IPS-18c (cell line): ENCODE data around the gene C16orf96.

ENCODE experiments used
- H3K4me3 ChIP-seq: 2 replicates; pipeline ENCODE4 v1.7.0; 2013; ENCODE audit warnings: low read depth, mild to moderate bottlenecking, low read length, moderate library complexity; ENCODE audit not compliant: insufficient read depth
- H3K9me3 ChIP-seq: one replicate; pipeline ENCODE4 v1.6.1; 2013; ENCODE audit warnings: mild to moderate bottlenecking, low read length, moderate library complexity; ENCODE audit not compliant: control insufficient read depth, insufficient read depth

The C16orf96 gene

DNA sequence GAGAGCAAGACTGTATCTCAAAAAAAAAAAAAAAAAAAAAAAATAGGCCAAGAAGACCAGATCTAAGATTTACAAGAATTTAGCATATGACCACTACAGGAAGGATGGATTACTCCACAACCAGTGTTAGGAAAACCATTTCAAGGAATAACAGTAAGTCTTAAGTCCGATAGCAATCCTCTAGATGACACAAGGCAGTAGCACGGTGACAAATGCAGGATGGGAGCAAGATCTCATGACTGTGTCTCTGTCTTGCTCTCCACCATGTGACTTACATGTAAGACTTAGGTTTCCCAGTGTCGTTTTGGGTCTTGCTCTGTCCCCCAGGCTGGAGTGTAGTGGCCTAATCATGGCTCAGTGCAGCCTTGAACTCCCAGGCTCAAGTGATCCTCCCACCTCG lies 27.8 kb downstream of the C16orf96 start:
- H3K9me3 ChIP-seq = no peaks in the 10 kb centered on the region
- H3K4me3 ChIP-seq = no peak overlapping the region

GRCh38 chr16:4586291-4586690 lies 30.2 kb downstream of the C16orf96 start:
- no peak overlapping the region for H3K4me3 ChIP-seq
- H3K9me3 ChIP-seq = no peaks in the 10 kb centered on the region

GRCh38 chr16:4588386-4588785 lies 32.2 kb downstream of the C16orf96 start:
- no peaks in the 10 kb centered on the region for H3K9me3 ChIP-seq
- no peak overlapping the region for H3K4me3 ChIP-seq

- H3K4me3 ChIP-seq = 0 out of 2 replicates have a peak overlapping the region, but pooled peaks have one; percentile 15
- no peaks in the 10 kb centered on the region for H3K9me3 ChIP-seq
These were observed 32.8 kb downstream of the C16orf96 start for GRCh38 chr16:4588961-4589360.

- no peak overlapping the region for H3K4me3 ChIP-seq
- H3K9me3 ChIP-seq = no peaks in the 10 kb centered on the region
These were observed 35.1 kb downstream of the C16orf96 start for GRCh38 chr16:4591191-4591590.

DNA sequence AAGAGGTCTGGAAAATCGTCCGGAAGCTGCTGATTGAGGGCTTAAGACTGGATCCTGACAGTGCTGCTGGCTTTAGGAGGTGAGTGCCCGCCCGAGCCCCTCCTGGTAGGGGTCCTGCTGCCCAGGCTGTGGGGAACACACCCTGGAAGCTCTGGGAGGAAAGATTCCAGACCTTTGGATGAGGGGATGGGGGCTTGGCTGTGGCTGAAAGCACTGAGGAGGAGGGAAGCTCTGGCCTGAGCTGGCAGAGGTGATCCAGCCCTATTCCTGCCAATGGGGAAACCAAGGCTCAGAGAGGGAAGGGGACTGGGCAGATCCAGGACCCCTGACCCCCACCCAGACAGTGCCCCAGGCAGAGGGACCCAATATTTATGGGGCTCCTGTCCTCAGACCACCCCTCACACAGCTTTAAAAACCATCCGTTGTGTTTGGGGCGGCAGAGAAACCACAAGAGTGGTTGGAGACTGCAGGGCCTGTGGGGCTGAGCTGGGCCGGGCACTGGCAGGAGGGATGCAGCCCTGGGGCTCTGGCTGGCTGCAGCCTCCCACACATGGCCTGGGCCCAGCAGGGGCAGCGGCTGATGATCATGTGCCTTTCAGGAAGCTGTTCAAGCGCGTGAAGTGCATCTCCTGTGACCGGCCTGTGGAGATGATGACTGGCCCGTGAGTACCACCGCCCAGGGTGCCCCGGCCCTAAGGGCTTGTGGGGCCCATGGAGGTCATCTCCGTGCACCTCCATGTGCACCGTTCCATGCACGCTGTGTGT lies 35.7 kb downstream of the C16orf96 start:
- Histone ChIP-seq H3K9me3 (no peaks in the 10 kb centered on the region), H3K4me3 (no peak overlapping the region)

DNA sequence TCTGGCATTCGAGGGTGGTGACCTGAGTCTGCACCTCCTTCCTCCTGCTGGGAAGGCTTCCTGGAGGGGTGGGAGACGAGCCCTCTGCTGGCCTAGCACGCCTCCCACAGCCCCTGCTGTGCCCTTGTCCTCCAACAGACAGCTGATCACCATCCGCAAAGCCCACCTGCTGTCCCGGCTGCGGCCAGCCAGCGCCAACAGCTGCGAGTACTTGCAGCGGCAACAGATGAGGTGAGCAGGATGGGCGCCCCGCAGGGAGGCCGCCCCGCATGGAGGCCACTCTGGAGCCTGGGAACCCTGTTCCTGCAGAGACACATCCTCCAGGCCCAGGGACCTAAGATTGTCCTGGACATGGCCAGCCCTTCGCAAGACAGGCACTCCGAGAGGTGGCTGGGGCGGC lies 36.9 kb downstream of the C16orf96 start:
- Histone ChIP-seq H3K4me3 (no peak overlapping the region), H3K9me3 (no peaks in the 10 kb centered on the region)

- Histone ChIP-seq H3K4me3 (no peak overlapping the region), H3K9me3 (no peaks in the 10 kb centered on the region)
These were observed 38.6 kb downstream of the C16orf96 start for GRCh38 chr16:4594433-4595410.

DNA sequence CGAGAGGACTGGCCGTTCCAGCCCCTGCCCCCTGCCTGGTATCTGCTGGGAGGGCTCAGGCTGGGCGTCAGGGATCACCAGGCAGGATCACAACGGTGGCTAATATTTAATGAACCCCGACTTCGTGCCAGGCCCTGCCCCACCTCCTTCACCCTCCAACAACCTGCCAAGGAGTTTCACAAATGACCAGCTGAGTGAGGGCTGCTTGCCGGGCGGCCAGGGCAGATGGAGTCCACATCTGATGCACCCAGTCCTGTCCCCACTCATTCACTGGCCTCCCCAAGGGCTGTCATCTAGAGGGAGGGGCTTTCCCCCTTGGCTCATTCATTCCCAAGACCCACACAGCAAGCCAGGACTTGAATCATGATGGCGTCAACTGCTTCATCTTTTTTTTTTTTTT lies 41.0 kb downstream of the C16orf96 start:
- H3K4me3 ChIP-seq = no peak overlapping the region

DNA sequence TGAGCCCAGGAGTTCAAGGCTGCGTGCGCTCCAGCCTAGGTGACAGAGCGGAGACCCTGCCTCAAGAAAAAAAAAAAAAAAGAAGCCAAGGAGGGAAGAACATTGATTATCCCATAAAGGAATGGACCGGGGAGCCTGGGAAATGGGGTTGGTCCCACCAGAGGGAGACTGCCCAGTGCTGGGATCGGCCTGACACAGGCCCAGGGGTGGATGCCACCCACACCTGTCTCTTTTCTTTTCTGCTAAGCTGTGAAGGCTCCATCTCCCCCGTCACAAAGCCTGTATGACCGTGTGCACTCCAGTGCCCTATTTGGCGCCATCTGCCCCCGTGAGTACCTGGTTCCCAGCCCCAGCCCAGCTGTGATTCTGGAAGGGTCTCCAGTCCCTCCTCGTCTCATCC lies 42.9 kb downstream of the C16orf96 start:
- no peak overlapping the region for H3K4me3 ChIP-seq
- no peaks in the 10 kb centered on the region for H3K9me3 ChIP-seq

More for the DNA sequence above, 41.0 kb downstream of the C16orf96 start:
- no peaks in the 10 kb centered on the region for H3K9me3 ChIP-seq

DNA sequence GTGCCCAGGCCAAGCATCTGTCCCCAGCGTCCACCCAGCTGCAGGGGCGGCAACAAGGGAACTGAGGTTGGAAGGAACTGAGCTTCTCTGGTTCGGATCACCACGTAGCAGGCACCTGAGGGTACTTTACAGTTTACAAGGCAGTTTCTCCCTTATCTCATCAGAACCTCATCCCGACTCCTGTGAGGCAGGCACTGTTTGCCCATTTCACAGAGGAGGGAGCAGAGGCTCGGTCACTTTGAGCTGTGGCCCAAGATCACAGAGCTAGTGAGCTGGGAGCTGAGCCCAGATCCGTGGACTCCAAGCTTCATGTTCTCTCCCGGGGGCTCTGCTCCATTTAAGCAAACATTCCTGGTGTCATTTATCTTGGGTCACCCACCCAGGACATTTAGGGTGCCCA lies 43.4 kb downstream of the C16orf96 start:
- Histone ChIP-seq H3K4me3 (no peak overlapping the region), H3K9me3 (no peaks in the 10 kb centered on the region)

GRCh38 chr16:4601036-4601863 lies 45.1 kb downstream of the C16orf96 start:
- Histone ChIP-seq H3K9me3 (no peaks in the 10 kb centered on the region), H3K4me3 (no peak overlapping the region)

DNA sequence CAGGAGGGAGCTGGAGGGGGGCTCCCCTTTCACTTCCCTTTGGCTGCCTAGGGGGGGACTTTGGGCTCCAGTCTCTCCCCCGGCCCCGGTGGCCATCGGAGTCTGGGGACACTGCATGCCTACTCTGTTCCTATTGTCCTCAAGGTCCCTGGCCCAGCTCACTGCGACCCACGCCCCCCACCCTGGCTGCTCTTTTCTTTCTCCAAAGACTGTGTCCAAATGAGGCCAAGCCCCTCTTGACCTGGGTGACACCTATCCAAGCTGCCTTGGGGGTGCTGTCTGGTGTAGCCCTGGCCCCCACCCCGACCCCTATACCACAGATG lies 45.7 kb downstream of the C16orf96 start:
- Histone ChIP-seq H3K4me3 (no peak overlapping the region), H3K9me3 (no peaks in the 10 kb centered on the region)

- Histone ChIP-seq H3K4me3 (no peak overlapping the region), H3K9me3 (no peaks in the 10 kb centered on the region)
These were observed 46.2 kb downstream of the C16orf96 start for GRCh38 chr16:4602331-4602730.

DNA sequence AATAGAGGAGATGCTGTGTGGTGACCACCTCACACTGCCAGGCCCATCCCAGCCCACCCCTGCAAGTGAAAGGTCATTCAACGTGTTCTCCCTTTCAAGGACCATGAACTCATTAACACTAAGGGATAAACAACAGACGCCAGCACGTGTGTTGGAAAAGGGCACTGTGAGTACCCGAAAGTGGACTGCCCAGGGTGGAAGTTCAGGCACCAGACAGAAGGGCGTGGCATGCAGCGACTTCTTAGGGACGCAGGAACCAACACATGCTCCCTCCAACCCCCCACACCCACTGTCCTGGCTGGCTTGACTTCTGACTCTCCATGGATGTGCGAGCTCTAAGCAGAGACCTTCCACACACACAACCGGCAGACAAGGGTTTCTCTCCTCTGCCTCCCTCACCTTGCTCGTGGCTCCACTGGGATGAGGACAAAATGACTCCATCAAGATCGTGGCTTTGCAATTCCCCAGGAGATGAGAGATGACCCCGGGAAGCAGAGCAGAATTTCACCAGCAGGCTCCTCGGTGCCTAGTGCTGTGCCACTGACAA lies 47.6 kb downstream of the C16orf96 start:
- no peaks in the 10 kb centered on the region for H3K9me3 ChIP-seq
- no peak overlapping the region for H3K4me3 ChIP-seq

DNA sequence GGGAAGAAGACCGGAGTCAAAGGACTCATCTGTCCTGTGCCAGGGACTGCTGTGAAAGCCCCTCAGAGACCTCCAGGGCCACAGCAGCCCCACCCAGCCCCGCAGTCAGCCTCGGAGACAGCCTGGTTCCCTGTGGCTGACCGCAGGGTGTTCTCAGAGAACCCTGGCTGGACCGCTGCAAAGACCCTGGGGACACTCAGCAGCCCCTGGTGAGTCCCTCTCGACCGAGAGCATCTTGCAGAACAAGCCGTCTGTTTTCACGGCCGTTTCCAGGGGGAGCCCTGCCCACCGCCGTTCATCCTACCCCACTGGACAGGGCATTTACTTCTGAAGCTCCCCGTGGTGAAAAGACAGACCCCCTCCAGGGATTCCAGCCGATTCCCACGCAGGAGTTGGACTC lies 48.3 kb downstream of the C16orf96 start:
- Histone ChIP-seq H3K9me3 (no peaks in the 10 kb centered on the region), H3K4me3 (no peak overlapping the region)

GRCh38 chr16:4606354-4606753 lies 50.2 kb downstream of the C16orf96 start:
- no peak overlapping the region for H3K4me3 ChIP-seq
- no peaks in the 10 kb centered on the region for H3K9me3 ChIP-seq
